Stimulated activated naive B cell treated with anti-CD40 and anti-IgM and Interleukin-4, amounts not matched to agents 10 μg/mL and 1 μg/mL and 100 μg/mL, for 72 hours (primary cell): ENCODE data around the gene TPGS1.

Source experiments
- ATAC-seq, 2 donors: fragments of 150-1000 bp; cut with Tn5 transposase; replicated peaks; 2 replicates each; pipeline ENCODE4 v1.10.0; 2021; ENCODE audit warnings: moderate library complexity in 1 of 2
- DNase-seq: peaks from one replicate; pipeline ENCODE4 v3.0.0; 2021
- H3K27ac Mint-ChIP-seq: one replicate; pipeline ENCODE4 v1.8.0; 2022; ENCODE audit warnings: mild to moderate bottlenecking, mixed read lengths
- H3K27me3 Mint-ChIP-seq, 2 donors: one replicate each; pipeline ENCODE4 v1.8.0; 2022; ENCODE audit warnings: mixed read lengths in 2 of 2
- H3K36me3 Mint-ChIP-seq, 2 donors: one replicate each; pipeline ENCODE4 v1.8.0; 2022; ENCODE audit warnings: mixed read lengths in 2 of 2, mild to moderate bottlenecking in 1 of 2
- H3K4me1 Mint-ChIP-seq, 2 donors: one replicate each; pipeline ENCODE4 v1.8.0; 2022; ENCODE audit warnings: mixed read lengths in 2 of 2, mild to moderate bottlenecking in 1 of 2
- H3K4me3 Mint-ChIP-seq, 2 donors: one replicate each; pipeline ENCODE4 v1.8.0; 2022; ENCODE audit warnings: mild to moderate bottlenecking in 2 of 2, mixed read lengths in 2 of 2, moderate library complexity in 1 of 2
- H3K9me3 Mint-ChIP-seq, 2 donors: one replicate each; pipeline ENCODE4 v1.8.0; 2022; ENCODE audit warnings: mixed read lengths in 2 of 2, mild to moderate bottlenecking in 1 of 2

TPGS1 gene

DNA sequence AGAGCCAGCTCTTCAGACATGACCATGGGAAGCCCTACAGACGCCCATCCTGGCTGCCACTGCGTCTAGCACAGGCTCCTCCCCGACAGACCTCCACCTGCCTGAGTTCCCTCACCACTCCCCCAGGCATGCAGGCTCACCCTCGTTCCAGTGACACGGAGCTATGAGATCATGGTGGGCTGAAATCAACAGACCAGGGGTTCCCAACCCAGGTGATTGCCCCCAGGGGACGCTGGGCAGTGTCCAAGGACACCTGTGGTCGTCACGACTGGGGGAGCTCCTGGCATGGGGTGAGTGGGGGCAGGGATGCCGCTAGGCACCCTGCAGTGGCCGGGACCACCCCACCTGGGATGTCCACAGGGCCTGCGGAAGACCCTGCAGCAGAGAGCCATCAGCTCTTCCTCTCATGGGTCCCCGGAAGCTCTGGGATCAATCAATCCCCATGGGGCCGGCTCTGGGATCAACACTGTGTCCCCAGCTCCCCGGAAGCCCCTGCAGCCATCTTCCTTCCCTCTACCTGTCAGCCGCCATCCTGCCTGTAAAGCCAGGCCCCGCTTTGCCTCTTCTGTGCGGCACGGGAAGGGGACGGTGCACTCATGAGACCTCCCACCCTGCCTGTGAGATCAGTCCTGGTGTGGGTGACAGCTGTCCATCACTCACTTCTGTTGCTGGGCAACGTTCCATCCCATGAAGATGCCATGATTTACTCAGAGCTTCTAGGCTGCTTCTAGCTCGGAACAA, 23.8 kb upstream of the TPGS1 start:
- no peak overlapping the region for H3K4me3 Mint-ChIP-seq
- H3K27me3 Mint-ChIP-seq, result peaks cover 37 to 38% of the 10 kb centered on the region in 2 donors
- ATAC-seq (no peak), DNase-seq (no peak)
- no peak overlapping the region for H3K27ac Mint-ChIP-seq
- H3K9me3 Mint-ChIP-seq, result peaks cover 18% of the 10 kb centered on the region in 2 donors
- peaks cover 18 to 27% of the 10 kb centered on the region in 2 donors for H3K4me1 Mint-ChIP-seq
- H3K36me3 Mint-ChIP-seq, result peaks cover 15 to 19% of the 10 kb centered on the region in 2 donors

DNA sequence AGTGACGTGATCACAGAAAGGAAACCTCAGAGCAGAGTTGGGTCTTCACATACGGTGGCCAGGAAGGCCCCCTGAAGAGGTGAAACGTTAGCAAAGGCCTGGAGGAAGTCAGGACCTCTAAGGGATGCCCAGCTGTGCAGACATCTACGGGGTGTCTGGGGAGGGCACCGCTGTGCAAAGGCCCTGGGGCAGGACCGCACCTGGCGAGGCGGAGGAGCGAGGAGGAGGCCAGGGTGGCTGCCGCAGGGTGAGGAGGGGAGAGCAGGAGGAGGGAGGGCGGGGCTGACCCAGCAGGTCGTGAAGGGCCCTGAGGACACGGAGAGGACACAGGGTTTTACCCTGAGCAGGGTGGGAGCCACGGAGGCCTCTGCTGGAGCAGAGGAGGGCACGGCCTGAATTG, 22.8 kb upstream of the TPGS1 start:
- H3K4me1 Mint-ChIP-seq, result peaks cover 19 to 30% of the 10 kb centered on the region in 2 donors
- H3K27me3 Mint-ChIP-seq, result peaks cover 37 to 38% of the 10 kb centered on the region in 2 donors
- ATAC-seq (no peak), DNase-seq (no peak)
- H3K4me3 Mint-ChIP-seq, result no peak overlapping the region
- H3K27ac Mint-ChIP-seq, result no peak overlapping the region
- H3K36me3 Mint-ChIP-seq, result peaks cover 15 to 19% of the 10 kb centered on the region in 2 donors
- H3K9me3 Mint-ChIP-seq, result peaks cover 18% of the 10 kb centered on the region in 2 donors

DNA sequence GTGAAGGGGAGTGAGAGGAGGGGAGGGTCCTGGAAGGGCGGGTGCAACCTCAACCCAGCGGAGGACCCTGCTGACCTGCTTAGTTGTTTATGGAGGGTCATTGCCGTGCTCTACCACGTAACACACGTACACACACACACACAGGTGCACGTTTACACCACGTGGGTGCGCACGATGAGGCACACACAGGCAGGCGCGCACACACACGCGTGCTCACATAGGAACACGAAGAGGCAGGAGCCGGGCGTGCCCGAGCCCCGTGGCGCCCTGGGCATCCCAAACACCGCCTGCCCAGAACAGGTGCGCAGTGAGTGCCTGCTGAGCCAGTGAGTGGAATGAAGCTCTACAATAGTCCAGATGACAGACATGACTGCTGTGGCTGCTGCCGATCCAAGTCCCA, 22.2 kb upstream of the TPGS1 start:
- H3K4me3 Mint-ChIP-seq, result no peak overlapping the region
- DNase-seq (no peak), ATAC-seq (no peak)
- no peak overlapping the region for H3K27ac Mint-ChIP-seq
- peaks cover 35% of the 10 kb centered on the region in 2 donors for H3K27me3 Mint-ChIP-seq
- peaks cover 11 to 15% of the 10 kb centered on the region in 2 donors for H3K36me3 Mint-ChIP-seq
- H3K4me1 Mint-ChIP-seq, result peaks cover 19 to 30% of the 10 kb centered on the region in 2 donors
- H3K9me3 Mint-ChIP-seq, result peaks cover 14 to 15% of the 10 kb centered on the region in 2 donors

DNA sequence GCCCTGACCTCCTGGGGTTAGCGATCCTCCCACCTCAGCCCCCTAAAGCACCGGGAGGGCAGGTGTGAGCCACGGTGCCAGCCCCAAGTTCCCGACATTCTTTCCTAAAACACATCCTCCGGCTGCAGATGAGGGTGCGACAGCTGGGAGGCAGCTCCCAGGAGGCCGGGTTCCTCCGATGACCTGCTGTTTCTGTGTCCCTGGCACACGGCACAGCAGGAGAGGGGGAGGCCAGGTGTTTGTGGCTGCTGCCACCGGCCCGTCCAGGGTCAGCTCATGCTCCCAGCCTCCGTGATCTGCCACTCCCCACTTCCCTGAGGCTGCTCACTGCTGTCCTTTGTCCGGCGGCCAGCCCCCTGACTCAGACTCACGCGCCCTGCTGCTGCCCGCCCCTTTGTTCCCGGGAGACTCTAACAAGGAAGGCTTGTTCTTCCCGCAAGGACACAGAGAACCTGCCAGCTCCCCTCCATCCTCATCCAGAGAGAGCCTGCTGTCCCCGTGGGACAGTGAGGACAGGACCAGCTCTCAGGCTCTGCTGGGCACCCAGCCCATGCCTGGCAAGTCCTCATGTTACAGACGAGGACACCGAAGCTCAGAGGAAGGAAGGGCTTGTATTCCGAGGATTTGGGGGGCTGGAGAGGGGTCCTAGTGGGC, 21.6 kb upstream of the TPGS1 start:
- no peak for ATAC-seq
- H3K36me3 Mint-ChIP-seq, result peaks cover 5 to 9% of the 10 kb centered on the region in 2 donors
- no peak overlapping the region for H3K27ac Mint-ChIP-seq
- DNase-seq, result no peak
- H3K4me3 Mint-ChIP-seq, result no peak overlapping the region
- peaks cover 8 to 9% of the 10 kb centered on the region in 2 donors for H3K9me3 Mint-ChIP-seq
- peaks cover 12 to 29% of the 10 kb centered on the region in 2 donors for H3K4me1 Mint-ChIP-seq
- peaks cover 29% of the 10 kb centered on the region in 2 donors for H3K27me3 Mint-ChIP-seq

DNA sequence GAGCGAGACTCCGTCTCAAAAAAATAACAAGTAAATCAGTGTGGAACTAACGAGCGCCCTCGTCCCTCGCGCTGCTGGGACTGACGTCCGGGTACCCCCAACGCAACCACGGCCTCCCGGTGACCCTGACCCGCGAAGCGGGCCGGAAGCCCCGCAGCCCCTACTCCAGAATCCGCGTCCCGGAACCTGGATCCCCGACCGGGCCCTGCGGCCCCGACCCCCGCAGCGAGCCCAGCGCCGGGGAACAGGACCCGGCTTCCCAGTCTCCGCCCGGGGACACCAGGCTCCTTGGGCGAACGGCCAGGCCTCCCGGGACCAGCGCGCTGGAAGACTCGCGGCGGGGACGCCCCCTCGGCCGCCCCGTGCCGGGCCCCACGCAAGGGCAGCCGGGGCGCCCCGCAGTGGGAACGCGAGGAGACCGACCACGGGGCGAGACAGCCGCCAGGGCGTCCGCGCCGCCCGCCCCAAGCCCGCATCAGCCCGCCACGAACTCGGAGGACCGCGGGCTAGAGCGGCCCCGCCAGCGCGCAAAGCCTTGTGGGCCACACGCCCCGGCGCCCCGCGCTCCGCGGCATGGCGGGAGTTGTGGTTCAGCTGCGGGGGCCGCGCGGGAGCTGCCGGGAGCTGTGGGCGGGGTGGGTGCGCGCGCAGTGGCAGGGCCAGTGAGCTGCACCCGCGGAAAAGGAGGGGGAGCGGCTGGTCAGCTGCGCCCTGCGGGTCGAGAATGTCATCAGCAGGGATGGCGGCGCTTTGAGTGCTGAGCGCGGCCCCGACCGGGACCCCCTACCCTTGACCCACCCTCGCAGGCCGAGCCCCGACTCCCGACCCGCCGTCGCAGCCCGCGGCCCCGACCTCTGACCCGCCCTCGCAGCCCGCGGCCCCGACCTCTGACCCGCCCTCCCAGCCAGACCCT, 18.5 kb upstream of the TPGS1 start:
- Mint-ChIP-seq H3K27me3 (peaks cover 19 to 25% of the 10 kb centered on the region in 2 donors), H3K4me1 (peaks cover 8 to 27% of the 10 kb centered on the region in 2 donors), H3K36me3 (no peaks in the 10 kb centered on the region), H3K9me3 (peaks cover 0 to 2% of the 10 kb centered on the region in 2 donors), H3K4me3 (peak overlapping the region; percentile 84 to 87), H3K27ac (peak overlapping the region; percentile 89)
- peak; percentile 91 for DNase-seq
- peak; percentile 92 to 95 for ATAC-seq

DNA sequence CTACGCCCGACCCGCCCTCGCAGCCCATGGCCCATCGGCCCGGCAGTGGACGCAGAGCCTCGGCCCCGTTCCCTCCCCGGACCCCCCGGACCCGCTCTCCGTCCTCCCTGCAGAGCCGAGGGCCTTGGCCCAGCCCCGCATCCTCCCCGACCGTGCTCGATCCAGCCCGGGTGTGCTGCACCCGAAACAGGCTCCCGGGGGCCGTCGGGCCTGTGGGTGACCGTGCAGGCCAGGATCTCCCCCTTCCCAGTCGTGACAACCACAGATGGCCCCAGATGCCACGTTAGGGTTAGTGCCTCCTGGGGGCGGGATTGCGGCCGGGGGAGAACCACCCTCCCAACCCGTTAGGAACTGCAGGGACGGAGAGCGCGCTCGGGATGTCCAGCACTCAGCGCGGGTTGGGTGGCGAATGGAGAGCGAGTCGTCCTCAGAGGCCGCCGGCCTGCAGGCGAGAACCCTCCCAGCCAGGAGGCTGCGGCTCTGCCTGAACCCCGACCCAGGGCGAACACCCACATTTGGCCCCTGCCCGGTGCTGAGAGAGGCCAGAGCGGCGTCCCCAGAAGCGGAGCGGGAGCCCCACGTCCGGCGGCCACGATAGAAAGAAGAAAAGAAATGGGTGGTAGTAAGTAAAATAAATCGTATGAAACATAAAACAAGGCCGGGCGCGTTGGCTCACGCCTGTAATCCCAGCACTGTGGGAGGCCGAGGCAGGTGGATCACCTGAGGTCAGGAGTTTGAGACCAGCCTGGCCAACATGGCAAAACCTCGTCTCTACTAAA, 17.7 kb upstream of the TPGS1 start:
- Mint-ChIP-seq H3K4me3 (peak overlapping the region; percentile 84 to 87), H3K36me3 (no peaks in the 10 kb centered on the region), H3K9me3 (peaks cover 0 to 2% of the 10 kb centered on the region in 2 donors), H3K27me3 (peaks cover 13 to 23% of the 10 kb centered on the region in 2 donors), H3K27ac (peak overlapping the region; percentile 95), H3K4me1 (peaks cover 9 to 29% of the 10 kb centered on the region in 2 donors)
- DNase-seq (no peak), ATAC-seq (peak; percentile 24 to 39)

DNA sequence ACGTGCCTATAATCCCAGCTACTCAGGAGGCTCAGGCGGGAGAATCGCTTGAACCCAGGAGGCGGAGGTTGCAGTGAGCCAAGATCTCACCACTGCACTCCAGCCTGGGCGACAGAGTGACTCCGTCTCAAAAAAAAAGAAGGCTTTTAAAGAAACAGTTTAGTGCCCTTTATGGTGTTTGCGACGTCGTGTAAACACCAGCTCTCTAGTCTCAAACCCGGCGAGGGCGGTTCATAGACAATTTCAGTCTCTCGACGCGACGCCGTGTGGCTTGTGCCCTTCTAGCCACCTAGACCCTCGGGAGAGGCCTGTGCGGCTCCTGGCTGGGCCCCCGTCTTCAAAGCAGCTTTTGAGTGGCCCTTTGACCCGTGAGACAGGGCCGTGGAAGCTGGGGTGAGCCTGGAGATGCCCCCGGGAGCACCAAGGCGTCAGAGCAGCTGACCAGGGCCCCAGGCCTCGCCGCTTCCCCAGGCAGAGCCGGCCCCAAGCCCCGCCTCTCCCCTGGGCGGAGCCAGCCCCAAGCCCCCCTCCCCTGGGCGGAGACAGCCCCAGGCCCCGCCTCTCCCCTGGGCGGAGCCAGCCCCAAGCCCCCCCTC, 16.1 kb upstream of the TPGS1 start:
- H3K27me3 Mint-ChIP-seq, result peaks cover 14 to 24% of the 10 kb centered on the region in 2 donors
- H3K36me3 Mint-ChIP-seq, result no peaks in the 10 kb centered on the region
- no peak overlapping the region for H3K4me3 Mint-ChIP-seq
- H3K9me3 Mint-ChIP-seq, result peaks cover 0 to 2% of the 10 kb centered on the region in 2 donors
- ATAC-seq, result no peak
- H3K4me1 Mint-ChIP-seq, result peaks cover 11 to 29% of the 10 kb centered on the region in 2 donors
- H3K27ac Mint-ChIP-seq, result no peak overlapping the region
- no peak for DNase-seq

DNA sequence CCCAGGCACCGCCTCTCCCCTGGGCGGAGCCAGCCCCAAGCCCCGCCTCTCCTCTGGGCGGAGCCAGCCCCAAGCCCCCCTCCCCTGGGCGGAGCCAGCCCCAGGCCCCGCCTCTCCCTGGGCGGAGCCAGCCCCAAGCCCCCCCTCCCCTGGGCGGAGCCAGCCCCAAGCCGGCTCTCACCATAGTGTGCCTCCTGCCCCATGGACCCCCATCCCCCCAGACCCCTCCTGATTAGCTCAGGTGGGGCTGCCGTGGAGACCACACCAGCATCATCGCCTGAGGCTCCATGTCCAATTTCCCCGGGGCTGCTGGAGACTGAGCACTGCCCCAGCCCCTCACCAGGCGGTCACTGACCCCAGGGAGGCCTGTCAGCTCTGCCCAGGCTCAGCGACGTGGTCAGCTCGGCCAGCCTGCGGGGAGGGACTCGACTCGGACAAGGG, 15.2 kb upstream of the TPGS1 start:
- H3K9me3 Mint-ChIP-seq, result peaks cover 0 to 2% of the 10 kb centered on the region in 2 donors
- H3K4me1 Mint-ChIP-seq, result peaks cover 11 to 29% of the 10 kb centered on the region in 2 donors
- no peak for ATAC-seq
- H3K36me3 Mint-ChIP-seq, result no peaks in the 10 kb centered on the region
- no peak overlapping the region for H3K27ac Mint-ChIP-seq
- no peak for DNase-seq
- peaks cover 15 to 25% of the 10 kb centered on the region in 2 donors for H3K27me3 Mint-ChIP-seq
- H3K4me3 Mint-ChIP-seq, result no peak overlapping the region

DNA sequence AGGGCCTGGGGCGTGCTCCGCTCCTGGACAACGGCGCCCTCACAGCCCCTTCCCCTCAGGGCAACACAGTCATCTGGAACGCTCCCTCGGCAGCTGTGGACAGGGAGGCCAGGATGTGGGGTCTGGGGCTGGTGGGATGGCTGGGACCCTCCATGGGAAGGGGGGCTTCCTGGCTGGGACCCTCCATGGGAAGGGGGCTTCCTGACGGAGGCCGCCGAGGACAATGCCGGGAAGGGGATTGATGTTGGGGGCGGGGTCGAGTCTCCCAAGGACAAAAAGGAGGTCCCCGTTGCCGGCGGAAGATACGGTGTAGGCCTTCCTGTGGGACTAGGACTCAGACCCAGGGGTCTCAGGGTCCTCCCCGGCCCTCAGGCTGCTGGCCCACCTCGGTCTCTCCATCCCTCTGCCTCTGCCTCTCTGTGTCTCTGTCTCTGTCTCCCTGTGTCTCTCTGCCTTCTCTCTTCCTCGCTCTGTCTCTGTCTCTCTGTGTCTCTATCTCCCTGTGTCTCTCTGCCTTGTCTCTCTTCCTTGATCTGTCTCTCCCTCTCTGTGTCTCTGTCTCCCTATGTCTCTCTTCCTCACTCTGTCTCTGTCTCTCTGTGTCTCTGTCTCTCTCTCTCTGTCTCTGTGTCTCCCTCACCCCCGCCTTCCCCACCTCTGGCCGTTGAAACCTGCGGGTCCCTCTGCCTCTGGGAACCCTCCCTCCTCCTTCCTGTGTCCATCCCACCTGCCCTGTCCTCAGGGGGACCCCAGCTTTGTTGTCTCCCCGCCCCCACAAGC, 13.7 kb upstream of the TPGS1 start:
- Mint-ChIP-seq H3K36me3 (peaks cover 0 to 5% of the 10 kb centered on the region in 2 donors), H3K27ac (peak overlapping the region; percentile 90), H3K4me3 (no peak overlapping the region)

DNA sequence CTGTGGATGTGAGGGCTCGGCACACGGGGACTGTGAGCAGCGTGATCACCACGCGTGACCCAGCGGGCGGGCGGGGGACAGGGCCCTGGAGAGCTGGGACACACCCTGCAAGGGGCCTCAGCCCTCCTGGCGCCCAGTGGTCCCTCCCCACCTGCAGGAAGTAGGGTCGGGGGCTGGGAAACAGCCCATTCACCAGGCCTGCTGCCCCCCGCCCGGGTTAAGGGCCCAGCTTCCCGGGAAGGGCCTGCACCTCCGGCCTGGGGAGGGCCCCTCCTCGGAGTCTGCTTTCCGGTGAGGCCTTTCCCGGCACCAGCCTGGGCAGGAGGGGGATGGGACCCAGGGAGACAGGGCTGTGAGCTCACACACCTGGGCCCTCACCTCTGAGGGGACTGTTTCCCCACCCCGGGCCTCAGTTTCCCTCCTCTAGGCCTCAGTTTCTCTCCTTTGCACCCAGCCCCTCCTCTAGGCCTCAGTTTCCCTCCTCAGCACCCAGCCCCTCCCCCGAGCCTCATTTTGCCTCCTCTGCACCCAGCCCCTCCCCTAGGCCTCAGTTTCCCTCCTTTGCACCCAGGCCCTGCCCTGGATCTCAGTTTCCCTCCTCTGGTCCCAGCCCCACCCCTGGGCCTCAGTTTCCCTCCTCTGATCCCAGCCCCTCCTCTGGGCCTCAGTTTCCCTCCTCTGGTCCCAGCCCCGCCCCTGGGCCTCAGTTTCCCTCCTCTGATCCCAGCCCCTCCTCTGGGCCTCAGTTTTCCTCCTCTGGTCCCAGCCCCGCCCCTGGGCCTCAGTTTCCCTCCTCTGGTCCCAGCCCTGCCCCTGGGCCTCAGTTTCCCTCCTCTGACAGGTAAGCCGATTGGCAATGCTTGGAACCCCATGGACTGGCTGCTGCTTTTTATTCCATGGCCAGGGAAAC, 12.9 kb upstream of the TPGS1 start:
- Mint-ChIP-seq H3K4me3 (no peak overlapping the region), H3K9me3 (peaks cover 0 to 2% of the 10 kb centered on the region in 2 donors), H3K36me3 (peaks cover 3 to 8% of the 10 kb centered on the region in 2 donors), H3K4me1 (peaks cover 21 to 34% of the 10 kb centered on the region in 2 donors), H3K27me3 (peaks cover 29 to 41% of the 10 kb centered on the region in 2 donors), H3K27ac (peak overlapping the region; percentile 25)
- DNase-seq (no peak), ATAC-seq (no peak)

More for the DNA sequence above, 13.7 kb upstream of the TPGS1 start:
- ATAC-seq (no peak), DNase-seq (no peak)
- H3K4me1 Mint-ChIP-seq, result peaks cover 17 to 30% of the 10 kb centered on the region in 2 donors
- H3K27me3 Mint-ChIP-seq, result peaks cover 22 to 33% of the 10 kb centered on the region in 2 donors
- peaks cover 0 to 2% of the 10 kb centered on the region in 2 donors for H3K9me3 Mint-ChIP-seq

DNA sequence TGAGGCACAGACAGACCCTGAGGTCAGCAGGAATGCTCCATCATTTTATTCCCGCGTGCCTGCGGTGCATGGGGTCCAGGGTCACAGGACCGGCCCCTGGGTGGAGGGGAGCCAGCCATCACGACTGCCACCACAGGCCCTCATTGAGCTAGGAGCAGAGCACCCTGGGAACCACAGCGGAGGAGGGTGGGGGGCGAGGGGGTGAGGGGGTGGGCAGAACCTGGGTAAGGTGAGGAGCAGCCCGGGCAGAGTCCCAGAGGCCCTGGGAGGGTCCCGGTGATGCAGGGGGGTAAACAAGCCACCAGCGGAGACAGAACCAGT, 12.3 kb upstream of the TPGS1 start:
- ATAC-seq (peak in 1 of 2 donors; percentile 13), DNase-seq (no peak)
- Mint-ChIP-seq H3K36me3 (peaks cover 3 to 10% of the 10 kb centered on the region in 2 donors), H3K27me3 (peaks cover 33 to 45% of the 10 kb centered on the region in 2 donors), H3K9me3 (peaks cover 0 to 2% of the 10 kb centered on the region in 2 donors), H3K4me1 (peaks cover 17 to 28% of the 10 kb centered on the region in 2 donors), H3K4me3 (no peak overlapping the region), H3K27ac (no peak overlapping the region)
